Thoracic aorta (tissue), 2 donors: Measurements from ENCODE around the gene NDP. TPM values are rescaled to one million over a fixed set of nuclear protein-coding genes. Genes with fewer than 3 reads are reported as not detected.

Source experiments
- ATAC-seq: fragments of 150-250 bp; one replicate; pipeline ENCODE4 v1.8.0; 2017; ENCODE audit warnings: low read depth; ENCODE audit not compliant: insufficient number of reproducible peaks, low FRiP score
- DNase-seq: peaks from one replicate; pipeline ENCODE4 v3.0.0-alpha.2; 2020; ENCODE audit warnings: low spot score
- H3K27ac ChIP-seq, 2 donors: fragments of 200-600 bp; sonication (generic); 1 replicate in 1 of 2; 2 replicates in 1 of 2; pipeline ENCODE4 v1.5.1; 2016; ENCODE audit warnings: mild to moderate bottlenecking in 2 of 2, moderate library complexity in 2 of 2
- H3K27me3 ChIP-seq: fragments of 200-600 bp; sonication (generic); replicated peaks from 2 replicates; pipeline ENCODE4 v1.6.0; 2016; ENCODE audit warnings: mild to moderate bottlenecking; ENCODE audit not compliant: insufficient read depth
- H3K36me3 ChIP-seq: fragments of 200-600 bp; sonication (generic); one replicate; pipeline ENCODE4 v1.5.1; 2016
- H3K4me1 ChIP-seq, 2 donors: fragments of 200-600 bp; sonication (generic); 1 replicate in 1 of 2; 2 replicates in 1 of 2; pipeline versions ENCODE4 v1.5.1 to v1.6.0; 2016; ENCODE audit warnings: low read depth in 2 of 2, mild to moderate bottlenecking in 1 of 2; ENCODE audit not compliant: control insufficient read depth in 1 of 2
- H3K4me3 ChIP-seq: fragments of 200-600 bp; sonication (generic); 2 replicates; pipeline ENCODE4 v1.5.1; 2016; ENCODE audit warnings: mild to moderate bottlenecking
- H3K9me3 ChIP-seq: fragments of 200-600 bp; sonication (generic); 2 replicates; pipeline ENCODE4 v1.5.1; 2016
- CTCF ChIP-seq: fragments of 200-600 bp; sonication (generic); IDR thresholded peaks from one replicate; pipeline ENCODE4 v1.5.1; 2019; ENCODE audit warnings: antibody characterized with exemption
- total RNA-seq, 2 donors: library from RNA; depleted of rRNA; stranded (reverse); fragments of >200 nt; gene quantifications; one replicate each; pipeline versions ENCODE4 v1.1.0 to v1.2.3, GENCODE V29; 2016

NDP gene
- total RNA-seq, 2 donors from 2014 or later: 0.27 to 0.71 TPM

- no peaks in the 10 kb centered on the region for H3K4me1 ChIP-seq
- no peak overlapping the region for H3K4me3 ChIP-seq
- H3K27ac ChIP-seq: no peak overlapping the region
- H3K27me3 ChIP-seq: no peaks in the 10 kb centered on the region
- TF ChIP-seq CTCF: no peak
- no peak for ATAC-seq
- no peak for DNase-seq
- no peaks in the 10 kb centered on the region for H3K9me3 ChIP-seq
- H3K36me3 ChIP-seq: no peaks in the 10 kb centered on the region
Measured at GRCh38 chrX:43985511-43985910, 12.3 kb upstream of the NDP start.

- Histone ChIP-seq H3K27me3 (no peaks in the 10 kb centered on the region), H3K9me3 (no peaks in the 10 kb centered on the region), H3K4me1 (no peaks in the 10 kb centered on the region), H3K27ac (no peak overlapping the region), H3K4me3 (no peak overlapping the region), H3K36me3 (no peaks in the 10 kb centered on the region)
- no peak for TF ChIP-seq CTCF
- ATAC-seq: no peak
- no peak for DNase-seq
Measured at GRCh38 chrX:43978226-43978625, 5.0 kb upstream of the NDP start.

- ATAC-seq: no peak
- Histone ChIP-seq H3K36me3 (no peaks in the 10 kb centered on the region), H3K27me3 (no peaks in the 10 kb centered on the region), H3K9me3 (no peaks in the 10 kb centered on the region), H3K4me3 (no peak overlapping the region), H3K4me1 (no peaks in the 10 kb centered on the region), H3K27ac (no peak overlapping the region)
- no peak for TF ChIP-seq CTCF
- no peak for DNase-seq
Measured at GRCh38 chrX:43976205-43976604, 3.0 kb upstream of the NDP start.

DNA sequence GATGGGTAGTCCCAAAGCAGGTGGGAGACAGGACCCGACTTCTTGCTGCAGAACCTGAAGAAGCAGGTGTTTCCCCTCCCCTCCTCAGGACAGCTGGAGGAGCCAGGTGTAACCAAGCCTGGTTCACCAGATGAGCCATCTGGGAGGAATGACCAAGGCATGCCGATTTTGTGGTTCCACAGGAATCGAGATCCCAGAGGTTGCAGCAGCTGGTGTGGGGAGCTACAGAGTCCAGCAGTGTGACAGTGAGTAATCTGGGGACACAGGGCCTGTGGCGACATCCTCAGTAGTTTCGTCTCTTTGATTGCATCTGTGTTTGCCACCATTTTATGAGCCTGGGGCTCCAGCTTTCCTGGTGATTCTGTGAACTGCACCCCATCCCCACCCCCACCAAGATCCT is 2.6 kb upstream of the NDP start:
- no peaks in the 10 kb centered on the region for H3K36me3 ChIP-seq
- ATAC-seq (no peak), DNase-seq (no peak)
- H3K9me3 ChIP-seq: no peaks in the 10 kb centered on the region
- no peak overlapping the region for H3K4me3 ChIP-seq
- no peaks in the 10 kb centered on the region for H3K4me1 ChIP-seq
- no peak overlapping the region for H3K27ac ChIP-seq
- no peak for TF ChIP-seq CTCF
- H3K27me3 ChIP-seq: no peaks in the 10 kb centered on the region

GRCh38 chrX:43974741-43975465 is 1.7 kb upstream of the NDP start:
- ATAC-seq (no peak), DNase-seq (no peak)
- Histone ChIP-seq H3K4me1 (no peaks in the 10 kb centered on the region), H3K27ac (no peak overlapping the region), H3K4me3 (no peak overlapping the region), H3K27me3 (no peaks in the 10 kb centered on the region), H3K36me3 (no peaks in the 10 kb centered on the region), H3K9me3 (no peaks in the 10 kb centered on the region)
- no peak for TF ChIP-seq CTCF
